Fibroblast of the aortic adventitia (primary cell): ENCODE measurements around the gene MRPL43. TPM values are rescaled to one million over a fixed set of nuclear protein-coding genes. Genes with fewer than 3 reads are reported as not detected.
"Not testable (repeated sequence)": the region's sequence is repeated elsewhere in the genome, so short reads cannot be mapped to it uniquely, and the experiment has no call there.

Experiments
- DNase-seq: peaks from one replicate; pipeline ENCODE4 v3.0.0-alpha.2; 2010; ENCODE audit warnings: low read depth
- H3K4me3 ChIP-seq: 2 replicates; pipeline ENCODE4 v1.5.1; 2011; ENCODE audit warnings: low read depth, mild to moderate bottlenecking, control low read depth, low read length, moderate library complexity
- CTCF ChIP-seq: IDR thresholded peaks from 2 replicates; pipeline ENCODE4 v1.5.1; 2011; ENCODE audit warnings: mild to moderate bottlenecking, low read length, control low read depth, inconsistent platforms; ENCODE audit not compliant: insufficient read depth
- total RNA-seq: library from RNA; depleted of rRNA; stranded (reverse); fragments of >200 nt; gene quantifications from 2 replicates; pipeline ENCODE4 v1.2.3, GENCODE V29; 2012; ENCODE audit warnings: low replicate concordance

Gene MRPL43
- total RNA-seq: 27.8 and 38.2 TPM in 2 replicates

GRCh38 chr10:100986952-100987684 lies at the start of gene MRPL43, which contains the start of gene TWNK:
TSS of gene MRPL43 (minus strand) at chr10:100987497. CDS start at chr10:100987443, 54 bp downstream.
TSS of gene TWNK (plus strand) at chr10:100987543. CDS start at chr10:100988211, 668 bp downstream.
- no peak for TF ChIP-seq CTCF
- DNase-seq: peak; percentile 68
- H3K4me3 ChIP-seq: peak within 1 kb of the TSS; percentile 96

GRCh38 chr10:101036726-101037125 lies 49.4 kb upstream of the MRPL43 start:
- TF ChIP-seq CTCF: no peak
- no peak for DNase-seq
- H3K4me3 ChIP-seq: no peak overlapping the region

- no peak for DNase-seq
- no peak overlapping the region for H3K4me3 ChIP-seq
- no peak for TF ChIP-seq CTCF
Measured at GRCh38 chr10:101035916-101036702, 48.8 kb upstream of the MRPL43 start.

DNA sequence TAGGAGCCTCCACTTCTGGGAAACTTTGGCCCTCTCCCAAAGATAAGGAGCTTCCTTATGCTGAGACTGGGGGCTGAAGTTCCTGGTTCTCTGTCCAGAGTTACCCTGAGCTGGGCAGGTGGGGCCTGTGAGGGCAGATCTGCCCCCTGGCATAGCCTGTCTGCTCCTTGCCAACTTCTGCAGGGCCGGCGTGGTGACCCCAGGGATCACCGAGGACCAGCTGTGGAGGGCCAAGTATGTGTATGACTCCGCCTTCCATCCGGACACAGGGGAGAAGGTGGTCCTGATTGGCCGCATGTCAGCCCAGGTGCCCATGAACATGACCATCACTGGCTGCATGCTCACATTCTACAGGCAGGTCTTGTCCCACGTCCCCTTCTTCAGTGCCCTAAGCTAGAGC lies 48.0 kb upstream of the MRPL43 start:
- TF ChIP-seq CTCF: no peak
- no peak for DNase-seq
- no peak overlapping the region for H3K4me3 ChIP-seq

- DNase-seq: not testable (repeated sequence)
Measured at GRCh38 chr10:101034404-101034803, 47.1 kb upstream of the MRPL43 start.

DNA sequence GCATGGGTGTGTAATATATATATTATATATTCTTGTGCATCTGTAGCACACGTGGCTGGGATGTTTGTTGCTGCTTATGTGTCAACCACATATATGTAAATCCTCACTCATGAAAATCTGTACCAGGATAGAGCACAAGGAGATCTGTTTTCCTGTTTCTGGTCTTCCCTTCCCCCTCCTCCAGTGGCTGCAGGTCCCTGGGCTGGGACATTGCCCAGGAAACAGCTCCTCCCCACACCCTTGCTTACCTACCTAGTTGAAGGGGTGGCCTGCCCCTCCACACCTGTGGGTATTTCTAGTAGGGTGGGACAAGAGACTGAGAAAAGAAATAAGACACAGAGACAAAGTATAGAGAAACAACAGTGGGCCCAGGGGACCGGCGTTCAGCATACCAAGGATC lies 46.0 kb upstream of the MRPL43 start:
- no peak for DNase-seq
- no peak for TF ChIP-seq CTCF
- peak overlapping the region; percentile 92 for H3K4me3 ChIP-seq

More at GRCh38 chr10:101034404-101034803, 47.1 kb upstream of the MRPL43 start:
- H3K4me3 ChIP-seq: not testable (repeated sequence)

DNA sequence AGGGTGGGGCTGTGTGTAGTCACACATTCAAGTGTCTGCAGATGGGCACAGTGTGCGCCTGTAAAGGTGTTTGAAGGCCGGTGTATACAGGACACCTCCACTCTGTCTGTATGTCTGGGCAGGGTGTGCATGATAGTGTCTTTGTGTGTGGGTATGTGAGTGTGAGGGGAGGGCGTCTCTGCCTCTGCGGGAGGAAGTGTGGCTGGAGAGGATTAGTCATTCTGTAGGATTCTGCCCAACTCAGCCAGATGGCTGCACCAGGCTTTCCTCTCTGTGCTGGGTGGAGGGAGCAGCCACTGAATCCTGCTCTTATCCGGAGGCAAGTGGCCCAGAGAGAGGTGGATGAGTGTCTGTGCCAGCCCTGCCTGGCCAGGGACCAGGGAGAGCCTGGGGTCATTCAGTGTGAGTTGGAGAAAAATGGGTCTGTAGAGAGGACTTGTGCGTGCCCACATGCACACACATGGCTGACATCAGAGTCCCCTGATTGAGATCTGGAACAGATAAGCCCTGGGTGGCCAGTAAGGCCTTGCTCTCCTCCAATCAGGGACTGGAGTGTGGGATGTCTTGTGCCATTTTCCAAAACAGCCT lies 45.4 kb upstream of the MRPL43 start:
- DNase-seq: peak; percentile 90
- H3K4me3 ChIP-seq: peak overlapping the region; percentile 92
- TF ChIP-seq CTCF: no peak
